Urinary bladder (tissue), 2 donors: Measurements from ENCODE around the gene ATF7IP2. TPM values are rescaled to one million over a fixed set of nuclear protein-coding genes. Genes with fewer than 3 reads are reported as not detected.

Source experiments
- polyA plus RNA-seq: library from polyadenylated mRNA; stranded (reverse); fragments of 200-250 nt; gene quantifications from one replicate; pipeline ENCODE4 v1.2.3, GENCODE V29; 2013
- small RNA-seq: library from RNA; depleted of rRNA; stranded (forward); fragments of <200 nt; gene quantifications from one replicate; pipeline ENCODE3, GENCODE V24; 2014
- total RNA-seq: library from RNA; depleted of rRNA; stranded (reverse); fragments of >200 nt; gene quantifications from one replicate; pipeline ENCODE4 v1.2.3, GENCODE V29; 2014
- donor health status: healthy.

The ATF7IP2 gene
- total and polyA plus RNA-seq, 2 donors = 21.6 to 24.5 TPM

Small RNA genes lying within 50 kb of the gene (small RNA-seq; reads per million reads assigned to genes)
- not detected for gene RNU6-633P

Other genes starting within 250 kb of the ATF7IP2 start
- 0.21 TPM for gene GRIN2A, start 203.6 kb upstream of the ATF7IP2 start, total RNA-seq
- 0.06 TPM for gene GRIN2A, start 203.6 kb upstream of the ATF7IP2 start, polyA plus RNA-seq
- 47.3 TPM for gene EMP2, start 194.5 kb downstream of the ATF7IP2 start, total RNA-seq
- gene EMP2, start 194.5 kb downstream of the ATF7IP2 start, polyA plus RNA-seq = 41.7 TPM